CD4-positive, alpha-beta T cell treated with Interleukin-4 for 1 hour (primary cell): Measurements from ENCODE around the gene FAM186B.

Source experiments
- DNase-seq, 2 donors: peaks; one replicate each; pipeline ENCODE4 v3.0.0-alpha.2; 2020 to 2022

Gene FAM186B

DNA sequence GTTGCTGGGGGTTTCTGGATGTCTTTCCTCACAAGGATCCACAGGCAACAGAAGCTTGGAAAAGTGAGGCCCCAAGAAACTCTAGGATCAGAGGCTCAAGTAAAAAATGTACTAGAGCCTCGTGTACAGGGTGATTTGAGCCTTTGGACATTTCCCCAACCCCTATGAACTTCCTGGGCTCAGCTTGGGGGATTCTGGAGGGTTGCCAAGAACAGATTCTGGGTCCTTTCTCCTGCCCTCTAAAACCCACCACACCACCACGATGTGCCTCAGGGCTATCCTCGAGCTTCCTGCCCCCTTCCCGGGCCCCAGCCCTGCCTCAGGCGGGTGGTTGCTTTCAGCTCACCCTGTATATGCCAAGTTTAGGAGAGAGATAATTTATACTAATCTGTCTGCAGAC lies 583 bp downstream of the FAM186B start:
- no peak for DNase-seq

DNA sequence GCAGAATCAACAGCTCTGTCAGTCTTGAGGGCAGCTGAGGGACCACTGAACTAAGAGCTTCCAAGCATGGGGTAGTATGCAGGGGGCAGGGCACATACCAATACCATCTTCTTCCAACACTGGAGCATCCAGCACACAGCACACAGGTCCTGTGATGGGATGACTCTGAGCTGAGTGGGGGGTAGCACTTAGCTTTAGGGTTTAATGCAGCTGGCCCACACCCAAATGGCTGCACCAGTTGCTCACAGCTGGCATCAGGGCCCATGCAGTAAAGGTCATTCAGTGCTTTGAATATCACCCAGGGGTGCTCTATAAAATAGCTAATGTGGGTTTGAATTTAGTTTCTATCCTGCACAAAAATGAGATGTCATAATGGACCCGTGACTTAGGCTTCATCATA lies 1.7 kb downstream of the FAM186B start:
- no peak for DNase-seq

DNA sequence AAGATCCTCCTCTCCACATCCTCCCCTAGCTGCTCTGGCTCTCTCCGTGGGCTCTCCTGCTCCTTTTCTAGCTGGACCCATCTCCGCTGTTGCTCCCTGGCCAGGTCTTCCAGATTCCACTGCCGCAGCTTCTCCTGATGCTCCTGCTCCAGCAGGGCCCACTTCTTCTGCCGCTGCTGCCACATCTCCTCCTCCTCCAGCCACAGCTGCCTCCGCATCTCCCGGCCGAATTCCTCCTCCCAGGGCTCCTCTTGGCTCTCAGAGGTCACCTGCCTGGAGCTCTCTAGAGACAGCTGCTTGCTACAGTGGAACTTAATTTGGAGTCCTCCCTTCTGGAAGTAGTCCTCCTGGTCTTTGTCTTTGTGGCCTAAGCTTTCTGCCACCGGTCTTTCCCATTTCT lies 5.5 kb downstream of the FAM186B start:
- DNase-seq: no peak

DNA sequence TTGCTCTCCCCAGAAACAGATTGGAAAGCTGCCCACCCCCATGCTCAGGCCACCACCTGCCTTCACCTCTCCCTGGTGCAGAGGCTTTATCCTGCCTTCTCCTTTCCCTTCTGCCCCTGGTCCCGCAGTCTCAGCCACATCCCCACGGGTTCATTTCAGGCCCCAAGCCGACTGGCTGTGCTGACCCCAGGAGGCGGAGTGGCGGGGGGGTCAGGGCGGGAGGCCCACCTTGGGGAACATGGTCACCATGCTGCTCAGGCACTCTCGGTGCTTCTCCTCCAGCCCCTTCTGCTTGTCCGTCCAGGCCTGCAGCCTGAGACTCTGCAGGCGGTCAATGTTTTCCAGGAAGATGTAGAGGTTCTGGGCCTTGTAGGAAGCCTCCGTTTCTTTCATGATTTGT lies 6.9 kb downstream of the FAM186B start:
- no peak for DNase-seq

DNA sequence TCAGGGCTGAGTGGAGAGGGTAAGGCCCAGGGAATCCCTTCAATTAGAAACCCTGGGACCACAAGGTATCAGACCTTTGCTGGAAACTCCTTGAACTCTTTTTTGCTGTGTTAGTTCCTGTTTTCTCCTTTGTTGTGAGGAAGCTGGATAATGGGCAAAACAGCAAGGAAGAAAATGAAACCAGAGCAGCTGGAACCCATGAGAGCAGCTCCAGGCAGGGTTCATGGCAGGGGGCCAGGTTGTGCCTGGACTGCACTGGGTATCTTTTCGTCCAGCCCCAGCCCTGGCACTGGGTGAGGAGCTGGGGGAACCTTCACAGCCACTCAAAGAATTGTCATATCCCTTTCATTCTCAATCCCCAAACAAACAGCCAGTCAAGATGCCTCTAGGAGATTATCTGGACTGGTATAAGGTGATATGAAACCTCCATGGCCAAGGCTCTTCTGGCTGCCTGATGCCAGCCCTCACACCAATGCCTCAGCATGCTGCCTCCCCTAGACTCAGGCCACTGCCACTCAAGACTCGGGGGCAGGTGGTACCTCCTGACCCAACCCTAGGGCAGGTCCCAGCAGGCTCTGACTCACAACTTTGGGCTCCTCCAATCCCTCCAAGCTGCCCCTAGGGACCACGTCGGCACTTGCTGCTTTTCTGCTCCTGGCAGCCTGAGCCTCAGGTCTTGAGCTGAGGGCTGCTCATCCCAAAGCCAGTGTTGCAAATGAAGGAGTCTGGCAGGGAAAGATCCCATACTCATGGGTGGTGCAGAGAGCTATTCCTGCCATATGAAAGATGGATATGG lies 16.5 kb downstream of the FAM186B start:
- no peak for DNase-seq

DNA sequence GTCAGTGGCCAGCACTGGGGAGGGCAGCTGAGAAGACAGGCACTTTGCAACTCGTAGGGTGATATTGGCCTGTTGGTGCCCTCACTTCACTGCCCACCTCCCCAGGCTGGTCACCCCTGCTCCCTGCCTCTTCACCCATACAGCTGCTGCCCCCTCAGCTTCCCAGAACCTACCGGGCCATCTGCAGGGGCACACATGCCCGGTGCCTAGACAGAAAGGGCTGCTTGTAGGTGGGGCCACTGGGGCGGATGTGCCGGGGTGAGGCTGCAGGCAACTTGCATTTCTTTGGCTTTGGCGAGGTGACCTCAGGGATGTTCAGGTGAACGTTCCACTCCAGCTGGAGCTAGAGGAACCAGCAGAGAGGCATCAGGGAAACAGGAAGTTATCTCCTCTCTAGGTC lies 17.2 kb downstream of the FAM186B start:
- no peak for DNase-seq

DNA sequence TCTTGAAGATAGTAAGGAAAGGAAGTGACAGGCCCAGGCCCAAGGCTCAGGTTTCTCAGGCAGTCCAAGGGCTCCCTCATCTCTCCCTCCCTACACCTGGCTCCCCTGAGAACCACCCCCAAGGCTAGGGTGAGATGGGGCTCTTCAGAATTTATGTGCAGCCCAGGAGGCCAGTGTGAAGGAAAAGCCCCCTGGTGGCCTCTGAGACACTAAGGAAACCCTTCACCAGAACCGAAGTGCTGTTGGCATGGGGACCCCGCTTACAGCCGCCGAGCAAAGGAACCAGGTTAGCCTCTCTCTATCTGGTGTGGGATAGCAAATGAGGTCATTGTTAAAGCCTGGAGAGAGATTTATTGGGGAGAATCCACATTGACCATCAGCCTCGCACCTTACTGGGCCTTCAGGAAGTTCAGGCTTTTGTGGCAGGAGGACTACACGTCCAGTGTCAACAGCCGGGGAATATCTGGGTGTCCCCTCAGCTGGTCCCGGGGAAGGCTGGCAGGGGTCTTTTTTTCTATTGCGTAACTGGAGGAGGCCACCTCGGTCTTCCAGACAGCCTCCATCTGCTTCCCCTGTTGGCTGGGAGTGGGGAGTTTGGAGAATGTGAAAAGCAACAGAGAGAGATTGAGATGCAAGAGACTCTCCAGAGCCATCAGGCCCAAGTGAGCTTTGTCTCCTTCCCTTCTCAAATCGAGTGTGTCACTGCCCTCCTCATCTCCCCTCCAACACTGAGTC lies 18.1 kb downstream of the FAM186B start:
- no peak for DNase-seq

DNA sequence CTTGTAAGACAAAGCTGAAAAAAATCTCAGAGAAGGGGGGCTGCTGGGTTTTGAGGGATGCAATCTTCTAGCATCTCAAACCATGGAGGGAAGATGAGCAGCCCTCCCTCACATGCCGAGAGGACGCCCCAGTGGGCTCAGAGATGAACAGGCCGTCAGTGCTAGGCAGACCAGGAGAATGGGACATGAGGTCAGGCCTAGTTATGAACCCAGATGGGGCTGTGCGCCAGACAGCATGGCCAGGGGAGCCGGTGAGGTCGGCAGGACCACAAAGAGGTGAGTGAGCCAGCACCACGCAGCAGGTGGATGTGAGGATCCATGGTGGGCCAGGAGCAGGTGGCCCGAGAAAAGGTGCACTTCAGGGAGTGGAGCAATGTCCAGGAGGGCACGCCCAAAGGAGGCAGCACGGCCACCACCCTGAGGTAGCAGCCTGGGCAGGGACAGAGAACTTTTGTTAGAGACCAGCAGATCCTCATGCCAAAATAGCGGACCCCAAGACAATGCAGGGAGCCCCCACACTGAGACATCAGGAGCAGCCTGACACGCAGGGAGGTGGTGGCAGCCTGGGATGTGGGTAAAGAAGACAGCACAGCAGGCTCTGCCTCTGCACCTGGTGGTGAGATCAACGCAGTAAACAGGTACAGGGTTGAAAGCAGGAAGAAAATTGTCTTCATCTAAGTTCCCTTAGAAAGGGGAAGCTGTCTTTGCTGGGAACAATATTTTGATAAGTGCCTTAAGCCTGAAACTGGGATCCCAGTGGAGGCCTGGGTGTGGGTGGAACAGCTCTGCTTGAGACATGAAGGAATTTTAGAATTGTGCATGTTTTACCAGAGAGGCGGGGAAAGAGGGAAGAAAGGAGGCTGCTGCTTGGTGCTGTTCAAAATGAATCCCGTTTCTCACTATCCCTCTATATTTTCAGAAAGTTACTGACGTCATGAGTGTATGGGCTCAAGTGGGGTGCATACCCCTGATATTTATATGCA lies 19.7 kb downstream of the FAM186B start:
- no peak for DNase-seq

DNA sequence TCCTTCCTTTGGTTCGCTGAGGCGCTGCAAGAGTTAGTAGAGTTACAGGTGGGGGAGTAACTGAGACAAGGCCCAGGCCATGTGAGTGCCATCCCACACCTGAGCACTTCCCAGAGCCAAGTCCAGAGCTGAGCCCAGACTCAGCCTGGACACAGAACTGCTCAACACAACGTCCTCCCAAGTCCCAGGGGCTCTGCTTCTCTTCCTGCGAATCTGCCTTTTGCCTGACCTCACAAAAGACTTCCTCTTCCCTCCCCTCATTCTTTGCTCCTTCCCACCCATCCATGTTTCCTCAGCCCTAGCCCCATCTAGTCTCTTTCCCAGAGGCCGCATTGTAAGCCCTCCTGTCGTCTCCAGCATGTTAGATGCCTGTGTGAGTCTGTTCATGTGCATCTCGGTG lies 20.8 kb downstream of the FAM186B start:
- no peak for DNase-seq

DNA sequence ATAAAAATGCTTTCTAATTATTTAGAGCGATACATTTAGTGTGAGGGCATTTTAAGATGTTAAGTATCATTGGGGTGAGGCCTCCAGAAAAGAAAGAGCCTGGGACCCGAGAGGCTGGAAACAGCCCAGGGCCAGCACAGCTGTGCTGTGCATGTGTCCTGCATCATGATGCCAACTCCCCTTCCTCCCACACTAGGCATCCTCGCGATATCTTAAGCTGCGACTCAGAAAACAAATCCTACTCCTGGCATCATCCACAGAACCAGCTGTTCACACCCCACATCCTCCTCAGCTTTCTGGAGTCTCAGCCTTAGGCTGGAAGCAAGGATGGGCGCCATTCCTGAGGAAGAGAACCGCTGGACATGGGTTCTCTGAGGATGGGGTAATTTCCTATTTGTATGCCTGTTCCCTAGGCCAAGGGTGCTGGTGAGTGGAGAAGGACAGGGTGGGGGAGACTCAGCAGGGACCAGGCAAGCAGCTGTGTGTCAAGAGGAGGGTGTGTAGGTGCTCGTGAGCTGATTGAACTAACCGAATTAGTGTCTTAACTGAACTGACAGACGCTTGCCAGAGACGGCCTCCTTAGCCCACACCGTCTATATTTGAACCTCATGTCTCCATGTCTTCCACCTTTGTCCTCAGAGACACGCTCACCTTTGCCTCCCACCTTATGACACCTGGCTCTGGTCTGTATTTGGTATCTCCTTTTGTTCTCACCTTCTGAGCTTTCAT lies 21.9 kb downstream of the FAM186B start:
- DNase-seq: no peak

DNA sequence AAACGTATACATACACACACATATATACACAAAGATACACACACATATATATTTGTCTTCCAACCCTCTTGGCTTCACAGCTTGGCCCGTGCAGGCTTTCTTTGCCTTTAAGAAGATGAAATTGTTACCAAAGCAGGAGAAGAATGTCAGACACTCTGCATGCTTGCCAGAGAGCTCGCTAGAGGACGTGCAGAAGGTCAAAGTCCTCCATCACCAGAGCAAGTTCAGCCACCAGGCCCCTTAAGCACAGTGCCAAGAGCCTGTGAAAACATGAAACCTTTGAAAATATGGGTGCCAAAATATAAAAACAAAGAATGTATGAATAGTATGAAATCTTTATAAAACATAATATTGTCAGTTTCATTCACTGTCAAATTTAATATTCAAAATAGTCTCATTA lies 22.6 kb downstream of the FAM186B start:
- no peak for DNase-seq

DNA sequence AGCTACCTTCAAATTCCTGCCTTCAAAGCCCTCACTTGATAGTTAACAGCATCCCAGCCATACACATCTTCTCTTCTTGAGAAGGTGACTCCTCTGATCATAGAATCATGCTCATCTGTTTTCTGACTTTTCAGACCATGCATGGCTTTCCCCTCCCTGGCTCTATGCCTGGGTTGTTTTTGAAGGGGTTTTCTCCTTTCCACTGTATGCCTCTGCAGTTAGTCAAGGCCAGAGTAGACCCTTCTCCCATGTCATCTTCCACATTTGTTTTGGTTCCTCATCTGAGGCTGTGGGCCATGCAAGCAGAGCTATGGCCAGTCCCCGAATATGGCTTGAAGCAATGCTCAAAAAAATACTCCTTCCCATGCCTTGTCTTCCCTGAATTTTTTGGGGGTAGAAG lies 23.2 kb downstream of the FAM186B start:
- no peak for DNase-seq

DNA sequence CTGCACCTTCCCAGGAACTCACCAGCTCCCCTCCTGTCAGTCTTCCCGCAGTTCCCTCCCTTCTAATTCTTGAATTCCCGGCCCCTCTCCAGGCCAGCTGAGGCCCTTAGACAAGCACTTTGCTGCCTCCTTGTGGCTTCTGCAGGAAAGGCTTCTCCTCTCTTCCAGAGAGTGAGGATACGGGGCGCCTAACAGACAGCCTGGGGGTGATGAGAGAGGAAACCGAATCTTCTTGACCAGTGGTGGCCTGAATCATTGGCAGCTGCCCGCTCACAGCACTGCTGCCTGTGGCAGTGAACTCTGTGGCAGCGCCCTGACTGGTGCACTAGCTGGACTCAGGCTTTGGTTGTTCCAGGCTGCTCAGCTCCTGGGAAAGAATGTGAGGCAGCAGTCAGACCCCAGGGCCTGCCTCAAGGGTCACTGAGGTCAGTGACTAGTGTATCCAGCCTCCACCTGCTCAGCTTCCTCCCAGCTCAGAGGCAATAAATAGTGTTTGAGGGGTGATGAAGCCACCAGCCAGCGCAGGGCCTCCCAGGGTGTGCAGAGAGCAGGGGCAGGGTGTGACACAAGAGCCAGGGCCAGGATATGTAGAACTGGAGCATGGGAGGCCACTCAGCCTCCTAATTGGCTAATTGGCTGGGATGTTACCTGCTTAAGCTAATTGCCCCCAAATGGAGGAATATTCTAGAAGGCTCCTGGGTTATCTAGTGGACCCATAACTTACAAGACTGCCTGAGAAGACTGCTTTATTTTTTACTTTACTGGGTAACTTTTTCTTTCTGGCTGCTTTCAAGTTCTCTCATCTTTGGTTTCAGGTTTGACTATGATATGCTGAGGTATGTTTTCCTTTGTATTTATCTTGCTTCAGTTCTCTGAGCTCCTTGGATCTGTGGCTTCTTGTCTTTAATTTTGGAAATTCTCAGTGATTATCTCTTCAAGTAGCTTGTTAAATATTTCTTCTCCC lies 24.6 kb downstream of the FAM186B start:
- peak; percentile 60 to 62 for DNase-seq

DNA sequence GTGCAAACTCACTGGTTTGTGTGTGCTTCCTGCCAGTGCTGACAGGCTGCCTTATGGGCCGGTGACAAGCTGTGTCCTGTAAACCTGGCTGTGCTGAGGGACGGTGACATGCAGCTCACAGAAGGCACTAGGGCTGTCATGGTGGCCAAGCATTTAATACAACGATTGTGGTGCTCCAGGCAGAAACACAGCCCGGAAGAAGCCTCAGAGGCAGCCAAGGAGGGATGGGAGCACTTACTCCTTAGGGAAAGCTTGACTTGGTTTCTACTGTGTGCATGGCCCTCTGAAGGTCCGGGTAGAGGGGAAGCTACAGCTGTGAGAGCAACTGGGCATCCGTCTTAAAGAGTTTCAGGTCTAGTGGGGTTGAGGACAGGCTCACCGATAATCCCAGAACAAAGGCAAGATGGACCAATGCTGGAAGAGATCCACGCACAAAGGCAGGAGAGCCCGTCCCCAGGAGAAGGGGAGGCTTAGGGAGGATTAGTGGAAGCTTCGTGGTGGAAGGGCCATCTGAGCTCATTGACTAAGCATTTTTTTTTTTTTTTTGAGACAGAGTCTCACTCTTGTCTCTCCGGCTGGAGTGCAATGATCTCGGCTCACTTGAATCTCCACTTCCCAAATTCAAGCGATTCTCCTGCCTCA lies 26.8 kb downstream of the FAM186B start:
- DNase-seq: no peak

DNA sequence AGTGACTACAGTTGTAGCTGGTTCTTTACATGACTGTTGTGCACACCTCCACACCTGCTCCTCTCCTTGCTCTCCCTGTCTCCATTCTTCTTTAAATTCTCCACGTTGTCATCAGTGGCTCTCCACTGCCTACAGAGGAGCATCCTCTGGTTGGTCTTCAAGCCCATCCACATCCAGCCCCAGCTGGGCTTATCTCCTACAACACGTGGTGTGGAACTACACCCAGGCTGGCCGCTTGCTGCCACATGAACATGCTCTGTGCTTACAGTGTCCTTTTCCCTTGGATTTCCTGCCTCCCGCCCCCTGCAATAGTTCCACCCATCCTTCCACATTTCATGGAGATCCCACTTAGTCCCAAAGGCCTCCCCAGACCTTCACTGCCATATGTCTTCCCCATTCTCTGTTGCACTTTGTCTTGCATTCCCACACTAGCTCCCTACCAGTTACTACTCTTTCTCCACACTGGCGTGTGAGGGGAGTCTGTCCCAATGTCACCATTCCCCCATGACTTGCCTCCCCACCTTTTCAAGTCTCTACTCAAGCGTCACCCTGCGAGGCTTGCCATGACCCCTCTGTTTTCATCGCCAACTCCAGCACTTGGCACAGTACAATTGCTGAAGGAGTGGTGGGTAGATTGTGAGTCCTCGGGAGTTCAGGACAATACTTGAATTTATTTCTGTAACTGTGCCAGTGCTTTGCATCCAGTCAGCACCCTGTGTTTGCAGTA lies 27.7 kb downstream of the FAM186B start:
- DNase-seq: no peak

DNA sequence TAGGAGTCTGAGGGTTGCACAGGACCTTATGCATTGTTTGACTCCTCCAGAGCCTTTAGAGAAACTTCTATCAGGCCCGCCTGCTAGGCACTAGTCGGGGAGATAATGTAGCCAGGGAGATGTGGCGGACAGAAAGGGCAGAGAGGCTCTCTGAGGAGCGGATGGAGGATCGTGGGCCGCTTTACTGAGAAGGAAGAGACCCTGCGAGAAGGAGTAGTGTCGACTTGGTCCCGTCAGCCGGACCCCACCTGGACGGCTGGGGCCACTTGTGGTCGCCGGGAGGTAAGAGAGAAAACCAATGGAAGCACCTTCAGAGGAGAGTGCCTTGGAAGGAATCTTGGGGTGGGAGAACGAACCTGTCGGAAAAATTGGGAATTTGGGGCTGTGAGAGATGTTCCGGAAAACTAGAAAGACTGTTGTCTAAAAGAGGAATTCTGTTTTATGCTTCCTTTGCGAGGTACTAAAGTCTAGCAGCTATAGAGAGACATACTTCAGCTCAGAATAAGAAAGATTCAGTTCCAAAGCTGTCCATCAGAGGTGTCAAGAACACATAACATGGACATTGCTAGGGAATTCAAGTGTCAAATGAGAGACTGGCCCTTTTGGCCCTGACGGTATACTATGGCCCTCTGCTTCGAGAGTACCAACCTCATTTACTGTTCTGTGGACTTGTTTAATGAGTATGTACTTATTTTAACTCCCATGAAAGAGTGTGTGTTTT lies 36.8 kb downstream of the FAM186B start:
- DNase-seq: no peak

DNA sequence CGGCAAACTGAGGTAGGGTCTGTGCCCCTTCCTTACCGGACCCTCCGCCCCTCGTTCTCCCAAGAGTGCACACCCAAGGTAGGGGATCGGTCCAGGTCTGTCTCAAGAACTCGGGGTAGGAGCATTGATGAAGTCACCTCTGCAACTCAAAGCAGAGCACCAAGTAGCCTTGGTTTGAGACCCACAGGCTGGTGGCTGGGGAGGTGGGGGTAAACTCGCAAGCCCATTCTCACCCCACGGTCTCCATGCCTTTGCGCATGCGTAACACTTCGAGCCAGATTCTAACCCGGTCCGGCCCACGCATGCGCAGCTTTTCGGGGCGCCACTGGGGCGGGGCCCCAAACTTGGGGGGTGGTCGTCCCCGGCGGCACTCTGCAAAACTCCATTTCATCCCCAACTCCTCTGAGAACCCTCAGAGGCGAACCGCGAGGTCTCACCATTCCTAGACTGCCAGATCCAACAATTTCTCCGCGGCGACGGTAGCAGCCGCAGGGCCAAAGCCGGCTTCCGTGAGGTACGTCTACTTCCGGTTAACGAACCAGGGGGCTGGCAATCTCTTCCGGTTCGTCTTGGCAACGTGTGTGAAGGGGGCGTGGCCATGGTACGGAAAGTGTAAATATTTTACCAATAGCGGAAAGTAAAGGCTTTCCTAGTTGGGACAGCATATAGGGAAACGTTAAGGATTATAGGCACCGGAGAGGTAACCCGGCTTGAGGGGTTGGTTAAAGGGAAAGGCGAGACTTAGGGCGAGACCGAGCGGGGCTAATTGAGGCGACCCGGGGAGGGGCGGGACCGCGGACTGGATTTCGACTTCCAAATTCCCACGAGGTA lies 37.6 kb downstream of the FAM186B start, which contains the start of gene MCRS1:
Gene MCRS1, minus strand, starts transcription at position 532 of the 831 bp plus-strand sequence. CDS start 1,411 bp downstream, outside the sequence.
- peak; percentile 92 for DNase-seq

DNA sequence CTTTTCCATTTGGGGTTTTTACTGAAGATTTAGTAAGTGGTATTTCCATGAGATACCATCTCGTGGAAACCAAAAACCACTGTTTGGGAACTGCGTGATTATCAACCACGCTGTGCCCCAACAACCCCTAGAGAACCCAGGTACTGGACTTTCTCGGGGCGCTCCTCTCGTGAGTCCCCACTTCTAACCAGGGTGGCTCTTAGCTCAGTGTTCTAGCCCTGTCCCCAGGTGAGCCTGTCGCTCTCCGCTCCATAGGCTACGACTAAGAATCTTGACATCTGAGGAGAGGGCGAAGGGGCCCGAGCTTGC lies 38.2 kb downstream of the FAM186B start:
- DNase-seq: no peak

DNA sequence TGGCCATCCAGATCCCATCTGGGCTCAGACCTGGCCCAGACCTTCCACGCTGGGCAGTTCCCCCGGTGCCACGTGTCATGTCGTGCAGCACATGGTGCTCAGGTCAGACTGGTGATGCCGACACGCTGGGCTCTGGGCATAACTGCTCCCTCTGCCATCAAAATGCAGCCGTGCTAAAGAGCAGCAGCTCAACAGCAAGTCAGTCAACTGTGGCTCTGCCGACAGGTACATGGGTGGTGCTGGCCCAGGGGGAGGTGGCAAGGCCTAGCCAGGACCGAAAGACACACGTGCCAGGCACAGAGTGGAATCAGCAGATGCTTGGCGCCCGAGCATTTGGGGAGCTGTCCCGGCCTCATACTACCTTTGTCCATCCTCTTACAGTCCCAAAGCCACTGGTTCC lies 39.1 kb downstream of the FAM186B start:
- no peak for DNase-seq
